B cell (primary cell): ENCODE data around the gene TRPC4AP.

Experiments
- CTCF ChIP-seq: fragments of 200-600 bp; IDR thresholded peaks from one replicate; pipeline ENCODE4 v1.8.0; 2022; ENCODE audit warnings: antibody characterized with exemption, mild to moderate bottlenecking
- EZH2 ChIP-seq: IDR thresholded peaks from 2 replicates; pipeline ENCODE4 v1.6.1; 2012; ENCODE audit warnings: borderline replicate concordance, low read depth, mild to moderate bottlenecking, moderate library complexity, low read length; ENCODE audit not compliant: insufficient read depth, poor library complexity, severe bottlenecking

- TF ChIP-seq CTCF (no peak), EZH2 (no peak)
Observed at GRCh38 chr20:35091816-35092523, 637 bp downstream of the TRPC4AP start.
